Measurements from ENCODE around the gene BORCS5.

GRCh38 chr12:12469386-12469785, 112.5 kb downstream of the BORCS5 start:
- TF ChIP-seq CTCF (IDR thresholded peaks at IDR 0.05), result no peak
- peak in 1 of 2 donors; percentile 83 for TF ChIP-seq POLR2AphosphoS5 (IDR thresholded peaks at IDR 0.05; ENCODE audit: insufficient read depth in 1 of 2, low read depth in 1 of 2)
